GM12878 (cell line): Measurements from ENCODE around the gene RORB. TPM values are rescaled to one million over a fixed set of nuclear protein-coding genes. Genes with fewer than 3 reads are reported as not detected.

Experiments used
- ATAC-seq: fragments of 200-7000 bp; cut with Tn5 transposase; 3 replicates; pipeline ENCODE4 v1.9.1; 2020; ENCODE audit warnings: mild to moderate bottlenecking, moderate library complexity
- BruUV-seq: library from RNA; stranded (reverse); fragments of 400-500 nt; replicated peaks from 2 replicates; lab custom pipeline; 2021; lab: Mats Ljungman, UMichigan
- CTCF ChIA-PET: fragments of 300-600 bp; sonication (Branson Sonifier 250); formaldehyde crosslinking; extraction: SDS; loops from one replicate; lab custom pipeline; 2021; ENCODE audit warnings: inconsistent platforms; lab: Yijun Ruan, JAX
- POLR2A ChIA-PET: fragments of 350-600 bp; formaldehyde crosslinking; extraction: SDS; loops from one replicate; lab custom pipeline; 2021; ENCODE audit warnings: inconsistent platforms; lab: Charles Lee
- RAD21 ChIA-PET: fragments of 300-600 bp; sonication (Branson Sonifier 250); formaldehyde crosslinking; loops from one replicate; lab custom pipeline; 2023; ENCODE audit warnings: antibody characterized with exemption; ENCODE audit not compliant: unreplicated experiment; lab: Charles Lee
- SMC1A ChIA-PET: fragments of 300-600 bp; sonication (Branson Sonifier 250); formaldehyde crosslinking; loops from one replicate; lab custom pipeline; 2023; ENCODE audit not compliant: unreplicated experiment, uncharacterized antibody; lab: Charles Lee
- DNase-seq: peaks from one replicate; pipeline ENCODE4 v3.0.0-alpha.2; 2011; ENCODE audit warnings: low read depth, low spot score
- FAIRE-seq: peaks from 3 replicates; lab custom pipeline; 2011; peaks lifted over from hg19 to GRCh38; lab: Jason Lieb, UNC
- H2AFZ ChIP-seq: 2 replicates; pipeline ENCODE4 v1.6.0; 2011; ENCODE audit warnings: low read depth, low read length, control low read depth; ENCODE audit not compliant: control insufficient read depth
- H3K27ac ChIP-seq: 2 replicates; pipeline ENCODE4 v1.5.1; 2011; ENCODE audit warnings: control low read depth; ENCODE audit not compliant: control insufficient read depth, insufficient read depth
- H3K27me3 ChIP-seq, 2 experiments: replicated peaks in 1 of 2; 2 replicates each; pipeline versions ENCODE4 v1.6.0 to v1.6.1; 2011; ENCODE audit warnings: low read length in 1 of 2; ENCODE audit not compliant: control insufficient read depth in 2 of 2, insufficient read depth in 2 of 2
- H3K36me3 ChIP-seq, 2 experiments: 2 replicates each; pipeline ENCODE4 v1.5.1; 2011; ENCODE audit warnings: low read length in 1 of 2; ENCODE audit not compliant: control insufficient read depth in 2 of 2, insufficient read depth in 2 of 2
- H3K4me1 ChIP-seq: 2 replicates; pipeline ENCODE4 v1.6.1; 2011; ENCODE audit warnings: mild to moderate bottlenecking, low read length, moderate library complexity, mixed read lengths; ENCODE audit not compliant: control insufficient read depth, insufficient read depth
- H3K4me2 ChIP-seq: 2 replicates; pipeline ENCODE4 v1.6.0; 2011; ENCODE audit warnings: control low read depth; ENCODE audit not compliant: control insufficient read depth, insufficient read depth
- H3K4me3 ChIP-seq: fragments of 200-600 bp; sonication (generic); 2 replicates; pipeline ENCODE4 v1.5.1; 2016
- H3K79me2 ChIP-seq: 2 replicates; pipeline ENCODE4 v1.6.0; 2011; ENCODE audit warnings: low read length; ENCODE audit not compliant: control insufficient read depth, insufficient read depth
- H3K9ac ChIP-seq: 2 replicates; pipeline ENCODE4 v1.8.0; 2011; ENCODE audit warnings: low read length, control low read depth, mixed read lengths; ENCODE audit not compliant: control insufficient read depth, insufficient read depth
- H3K9me3 ChIP-seq: replicated peaks from 3 replicates; pipeline ENCODE4 v1.5.1; 2011; ENCODE audit warnings: mild to moderate bottlenecking, low read length; ENCODE audit not compliant: control insufficient read depth, insufficient read depth
- H4K20me1 ChIP-seq: 2 replicates; pipeline ENCODE4 v1.6.0; 2011; ENCODE audit not compliant: control insufficient read depth, insufficient read depth
- BACH1 ChIP-seq: fragments of 450-650 bp; IDR thresholded peaks from 2 replicates; pipeline ENCODE4 v1.6.1; 2017; ENCODE audit warnings: mild to moderate bottlenecking, borderline replicate concordance
- CHD1 ChIP-seq: IDR thresholded peaks from 2 replicates; pipeline ENCODE4 v1.6.1; 2012; ENCODE audit warnings: low read depth, low read length, improper control_type of control experiment
- CTCF ChIP-seq, 3 experiments: IDR thresholded peaks in 2 of 3; conservative IDR thresholded peaks in 1 of 3; 2 replicates each; pipeline ENCODE4 v1.5.1; 2011; ENCODE audit warnings: low read depth in 3 of 3, low read length in 3 of 3, mild to moderate bottlenecking in 3 of 3, control low read depth in 2 of 3, moderate library complexity in 2 of 3, inconsistent platforms in 1 of 3, mixed read lengths in 1 of 3; ENCODE audit not compliant: control insufficient read depth in 2 of 3, insufficient read depth in 1 of 3; ENCODE audit errors: extremely low read depth in 1 of 3
- CUX1 ChIP-seq: IDR thresholded peaks from 2 replicates; pipeline ENCODE4 v1.6.1; 2012; ENCODE audit warnings: improper control_type of control experiment, low read depth, low read length; ENCODE audit not compliant: insufficient replicate concordance
- DPF2 ChIP-seq: fragments of 450-650 bp; IDR thresholded peaks from 2 replicates; pipeline ENCODE4 v1.6.1; 2017; ENCODE audit warnings: mild to moderate bottlenecking
- HCFC1 ChIP-seq: fragments of 150-350 bp; IDR thresholded peaks from 2 replicates; pipeline ENCODE4 v1.6.1; 2014; ENCODE audit warnings: low read length
- JUNB ChIP-seq: IDR thresholded peaks from 2 replicates; pipeline ENCODE4 v1.6.1; 2016; ENCODE audit warnings: antibody characterized with exemption, mild to moderate bottlenecking
- PBX3 ChIP-seq: IDR thresholded peaks from 2 replicates; pipeline ENCODE4 v1.6.1; 2011; ENCODE audit warnings: mild to moderate bottlenecking, low read depth, low read length, moderate library complexity; ENCODE audit not compliant: insufficient replicate concordance
- RELA ChIP-seq: fragments of 450-650 bp; IDR thresholded peaks from 2 replicates; pipeline ENCODE4 v1.8.0; 2014; ENCODE audit warnings: borderline replicate concordance; ENCODE audit not compliant: partially characterized antibody
- TARDBP ChIP-seq: IDR thresholded peaks from 2 replicates; pipeline ENCODE4 v1.6.1; 2016; ENCODE audit warnings: borderline replicate concordance
- TBL1XR1 ChIP-seq: IDR thresholded peaks from 2 replicates; pipeline ENCODE4 v1.6.1; 2012; ENCODE audit warnings: low read depth, low read length, improper control_type of control experiment
- TCF12 ChIP-seq: IDR thresholded peaks from 2 replicates; pipeline ENCODE4 v1.6.1; 2011; ENCODE audit warnings: low read depth, mild to moderate bottlenecking, low read length
- ZBTB4 ChIP-seq: fragments of 450-650 bp; formaldehyde crosslinking; IDR thresholded peaks from 2 replicates; pipeline ENCODE4 v1.4.0; 2022; ENCODE audit warnings: mild to moderate bottlenecking, moderate library complexity
- ZNF207 ChIP-seq: fragments of 450-650 bp; IDR thresholded peaks from 2 replicates; pipeline ENCODE4 v1.6.1; 2014; ENCODE audit warnings: antibody characterized with exemption, mild to moderate bottlenecking, borderline replicate concordance
- WGBS: methylation state at CpG from one replicate; pipeline ENCODE4 v1.1.6; 2016; ENCODE audit warnings: low lambda C conversion rate; ENCODE audit not compliant: insufficient replicate concordance, insufficient coverage; ENCODE audit errors: missing lambda C conversion rate; 5-methylcytosine and 5-hydroxymethylcytosine counted together
- in situ Hi-C: fragments of 300-500 bp; cut with MboI; formaldehyde crosslinking; loops from 9 replicates; pipeline ENCODE4 v1.14.3; 2018; ENCODE audit warnings: mixed read lengths
- intact Hi-C: fragments of 100-400 bp; cut with micrococcal nuclease; formaldehyde crosslinking; loops from one replicate; pipeline ENCODE4 v1.14.2; 2022; ENCODE audit not compliant: unreplicated experiment
- polyA plus RNA-seq, 11 experiments: library from polyadenylated mRNA; depleted of rRNA in 4 of 11; unstranded in 6 of 11; stranded (reverse) in 5 of 11; fragments of >200 nt; fragmentation: Nextera tagmentation in 4 of 11; fragmentation: Illumina TruSeq in 1 of 11; extraction: Ambion mirVana in 4 of 11; extraction: Trizol in 1 of 11; gene quantifications; 1 replicate in 1 of 11; 2 replicates in 10 of 11; pipeline versions ENCODE4 v1.2.1 to v1.2.3, GENCODE V29; 2011 to 2016; ENCODE audit warnings: inconsistent platforms in 2 of 11, missing spikeins in 2 of 11, low read depth in 1 of 11
- total RNA-seq, 4 experiments: library from RNA; depleted of rRNA in 3 of 4; stranded (reverse); fragments of >200 nt in 3 of 4; fragmentation: Illumina TruSeq in 1 of 4; extraction: Trizol in 1 of 4; gene quantifications; 2 replicates each; pipeline versions ENCODE4 v1.2.1 to v1.2.3, GENCODE V29; 2013 to 2021

RORB gene
- total and polyA plus RNA-seq, 10 of the 15 experiments (the other 5 are each of a cell fraction or from before 2014, with no cell fraction given) = under 0.01 to 0.01 TPM; not detected in 8

- no peak for ATAC-seq
- FAIRE-seq = no peak
- ChIA-PET SMC1A (no interaction called here), POLR2A (no interaction called here), RAD21 (no interaction called here), CTCF (interaction anchor here (0.8 kb wide), 1 partner anchor 18 kb away, joined by 3 read pairs; no protein-coding TSS in a partner anchor)
- Histone ChIP-seq H3K4me1 (no peaks in the 10 kb centered on the region), H3K27ac (no peak overlapping the region), H3K9me3 (no peaks in the 10 kb centered on the region), H2AFZ (no peak overlapping the region), H3K36me3 (no peaks in the 10 kb centered on the region), H3K4me2 (no peak overlapping the region), H4K20me1 (no peaks in the 10 kb centered on the region), H3K9ac (no peak overlapping the region), H3K27me3 (no peaks in the 10 kb centered on the region), H3K79me2 (no peaks in the 10 kb centered on the region), H3K4me3 (no peak overlapping the region)
- BruUV-seq = no TSS peak
- in situ Hi-C loops (no loop called here), intact Hi-C loops (no loop called here)
- DNase-seq = no peak
- 0% methylated on average over 2 of the region's 2 CpGs for WGBS
- TF ChIP-seq TCF12 (no peak), CTCF (IDR thresholded peaks at IDR 0.05 in 2 of 3, conservative IDR thresholded peaks at IDR 0.05 in 1 of 3; ENCODE audit: control insufficient read depth in 2 of 3, extremely low read depth in 1 of 3, insufficient read depth in 1 of 3, low read depth in 3 of 3, low read length in 3 of 3) (no peak), JUNB (no peak), CHD1 (no peak), BACH1 (no peak), RELA (no peak), DPF2 (no peak), TBL1XR1 (no peak), ZBTB4 (no peak), HCFC1 (no peak), ZNF207 (no peak), PBX3 (no peak), CUX1 (no peak), TARDBP (no peak)
These were observed 29.1 kb downstream of the RORB start for GRCh38 chr9:74526215-74526614.
